Measurements from ENCODE around the gene EML4.

The EML4 gene

GRCh38 chr2:42164971-42165370 is 4.2 kb upstream of the EML4 start:
- DNase-seq (ENCODE audit: low read depth) = no peak
- H3K4me3 ChIP-seq (ENCODE audit: control insufficient read depth, low read depth, low read length) = no peak overlapping the region
- TF ChIP-seq CTCF (IDR thresholded peaks at IDR 0.05; ENCODE audit: control insufficient read depth, insufficient read depth, low read depth, low read length, missing control alignments) = no peak

- TF ChIP-seq CTCF (IDR thresholded peaks at IDR 0.05; ENCODE audit: control insufficient read depth, insufficient read depth, low read depth, low read length, missing control alignments) = no peak
- H3K4me3 ChIP-seq (ENCODE audit: control insufficient read depth, low read depth, low read length) = no peak overlapping the region
- DNase-seq (ENCODE audit: low read depth) = no peak
Measured at GRCh38 chr2:42167458-42167857, 1.7 kb upstream of the EML4 start.

GRCh38 chr2:42168459-42169099 is 574 bp upstream of the EML4 start:
- no peak for TF ChIP-seq CTCF (IDR thresholded peaks at IDR 0.05; ENCODE audit: control insufficient read depth, insufficient read depth, low read depth, low read length, missing control alignments)
- no peak for DNase-seq (ENCODE audit: low read depth)
- H3K4me3 ChIP-seq (ENCODE audit: control insufficient read depth, low read depth, low read length) = peak overlapping the region; percentile 5; the same call in 1 of the 2 replicates

GRCh38 chr2:42169874-42170521 is 845 bp downstream of the EML4 start:
- no peak for TF ChIP-seq CTCF (IDR thresholded peaks at IDR 0.05; ENCODE audit: control insufficient read depth, insufficient read depth, low read depth, low read length, missing control alignments)
- H3K4me3 ChIP-seq (ENCODE audit: control insufficient read depth, low read depth, low read length) = peak overlapping the region; percentile 100
- no peak for DNase-seq (ENCODE audit: low read depth)

- peak overlapping the region; percentile 100 for H3K4me3 ChIP-seq (ENCODE audit: control insufficient read depth, low read depth, low read length)
- no peak for DNase-seq (ENCODE audit: low read depth)
- no peak for TF ChIP-seq CTCF (IDR thresholded peaks at IDR 0.05; ENCODE audit: control insufficient read depth, insufficient read depth, low read depth, low read length, missing control alignments)
Measured at GRCh38 chr2:42170619-42171395, 1.7 kb downstream of the EML4 start.

- H3K4me3 ChIP-seq (ENCODE audit: control insufficient read depth, low read depth, low read length) = no peak overlapping the region
- no peak for DNase-seq (ENCODE audit: low read depth)
- no peak for TF ChIP-seq CTCF (IDR thresholded peaks at IDR 0.05; ENCODE audit: control insufficient read depth, insufficient read depth, low read depth, low read length, missing control alignments)
Measured at GRCh38 chr2:42171396-42171980, 2.3 kb downstream of the EML4 start.
